Fibroblast of skin of left biceps (primary cell): Measurements from ENCODE around the gene CCDC183.
A peak's percentile ranks its signal among the peaks of the same experiment; 100 is the strongest.

Experiments used
- DNase-seq, 2 experiments: peaks; one replicate each; pipeline ENCODE4 v3.0.0-alpha.2; 2013; ENCODE audit warnings: low read depth in 2 of 2

CCDC183 gene

GRCh38 chr9:136849038-136849959 lies 53.2 kb downstream of the CCDC183 start, which contains the start of gene PHPT1:
PHPT1 (plus strand) TSS chr9:136849409; CDS start chr9:136849431, 22 bp downstream.
- peak; percentile 96 to 97 for DNase-seq

- no peak for DNase-seq
Observed at GRCh38 chr9:136849960-136850865, 54.1 kb downstream of the CCDC183 start.

GRCh38 chr9:136850866-136851775 lies 55.0 kb downstream of the CCDC183 start:
- DNase-seq: no peak

GRCh38 chr9:136851941-136852663 lies 56.0 kb downstream of the CCDC183 start, which contains the start of gene MAMDC4:
MAMDC4 (plus strand) TSS chr9:136852346; CDS start chr9:136852417, 71 bp downstream.
- DNase-seq: no peak

DNA sequence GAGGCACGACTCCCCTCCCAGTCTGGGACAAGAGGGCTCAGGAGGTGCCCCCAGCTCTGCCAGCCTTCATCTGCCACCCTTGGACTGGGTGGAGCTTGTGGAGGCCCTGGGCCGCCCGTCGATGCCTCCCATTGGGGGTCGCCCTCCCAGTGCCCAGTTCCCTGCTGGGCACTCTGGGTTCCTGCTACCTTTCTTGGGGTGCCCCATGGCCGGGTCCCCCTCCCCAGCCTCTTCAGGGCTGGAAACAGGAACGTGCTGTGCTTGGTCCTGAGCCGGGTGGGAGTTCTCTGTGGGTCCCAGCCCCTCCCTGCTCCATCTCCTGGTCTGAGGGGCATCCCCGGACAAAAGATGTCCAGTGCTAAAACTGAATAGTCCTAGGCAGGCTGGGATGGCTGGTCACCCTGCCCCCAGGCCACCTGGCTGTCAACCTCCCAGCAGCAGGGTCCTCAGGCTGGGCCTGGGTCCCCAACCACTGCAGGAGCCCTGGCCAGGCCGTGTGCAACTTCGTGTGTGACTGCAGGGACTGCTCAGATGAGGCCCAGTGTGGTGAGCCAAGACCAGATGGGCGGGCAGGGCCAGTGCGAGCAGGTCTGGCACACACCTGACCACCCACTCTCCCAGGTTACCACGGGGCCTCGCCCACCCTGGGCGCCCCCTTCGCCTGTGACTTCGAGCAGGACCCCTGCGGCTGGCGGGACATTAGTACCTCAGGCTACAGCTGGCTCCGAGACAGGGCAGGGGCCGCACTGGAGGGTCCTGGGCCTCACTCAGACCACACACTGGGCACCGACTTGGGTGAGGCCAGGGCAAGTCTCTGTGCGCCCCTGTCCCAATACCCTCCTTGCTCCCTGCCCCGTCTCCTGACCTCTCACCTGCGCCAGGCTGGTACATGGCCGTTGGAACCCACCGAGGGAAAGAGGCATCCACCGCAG lies 56.8 kb downstream of the CCDC183 start:
- no peak for DNase-seq

- DNase-seq: no peak
Observed at GRCh38 chr9:136853596-136854112, 57.5 kb downstream of the CCDC183 start.

- DNase-seq: no peak
Observed at GRCh38 chr9:136854113-136854841, 58.1 kb downstream of the CCDC183 start.

DNA sequence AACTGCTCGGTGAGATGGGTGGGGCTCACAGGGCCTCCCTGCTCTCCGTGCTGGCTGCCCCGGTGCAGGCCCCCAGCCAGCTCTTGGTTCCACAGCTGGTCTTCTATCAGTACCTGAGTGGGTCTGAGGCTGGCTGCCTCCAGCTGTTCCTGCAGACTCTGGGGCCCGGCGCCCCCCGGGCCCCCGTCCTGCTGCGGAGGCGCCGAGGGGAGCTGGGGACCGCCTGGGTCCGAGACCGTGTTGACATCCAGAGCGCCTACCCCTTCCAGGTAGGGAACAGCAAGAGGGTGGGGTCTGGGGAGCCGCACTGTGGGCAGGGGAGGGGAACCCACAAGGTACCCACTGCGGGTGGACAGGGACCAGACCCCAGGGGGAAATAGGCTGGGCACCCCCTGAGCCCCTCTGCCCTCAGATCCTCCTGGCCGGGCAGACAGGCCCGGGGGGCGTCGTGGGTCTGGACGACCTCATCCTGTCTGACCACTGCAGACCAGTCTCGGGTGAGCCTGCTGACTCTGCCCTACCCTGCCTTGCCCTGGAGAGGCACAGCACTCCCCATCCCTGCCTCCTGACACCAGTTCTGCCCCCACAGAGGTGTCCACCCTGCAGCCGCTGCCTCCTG lies 58.8 kb downstream of the CCDC183 start:
- no peak for DNase-seq

DNA sequence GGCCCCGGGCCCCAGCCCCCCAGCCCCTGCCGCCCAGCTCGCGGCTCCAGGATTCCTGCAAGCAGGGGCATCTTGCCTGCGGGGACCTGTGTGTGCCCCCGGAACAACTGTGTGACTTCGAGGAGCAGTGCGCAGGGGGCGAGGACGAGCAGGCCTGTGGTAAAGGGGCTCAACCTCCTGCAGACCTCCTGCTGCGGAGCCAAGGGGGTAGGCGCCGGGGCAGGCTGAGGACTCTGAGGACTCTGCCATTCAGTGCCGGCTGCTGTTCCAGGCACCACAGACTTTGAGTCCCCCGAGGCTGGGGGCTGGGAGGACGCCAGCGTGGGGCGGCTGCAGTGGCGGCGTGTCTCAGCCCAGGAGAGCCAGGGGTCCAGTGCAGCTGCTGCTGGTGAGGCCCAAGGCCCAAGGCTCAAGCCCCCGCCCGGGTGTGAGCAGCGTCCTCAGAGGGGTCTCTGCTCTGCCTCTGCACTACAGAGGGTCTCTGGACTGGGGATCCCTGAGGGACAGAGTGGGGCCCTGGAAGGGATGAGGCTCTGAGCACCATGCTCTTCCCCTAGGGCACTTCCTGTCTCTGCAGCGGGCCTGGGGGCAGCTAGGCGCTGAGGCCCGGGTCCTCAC lies 59.4 kb downstream of the CCDC183 start:
- DNase-seq: no peak

DNA sequence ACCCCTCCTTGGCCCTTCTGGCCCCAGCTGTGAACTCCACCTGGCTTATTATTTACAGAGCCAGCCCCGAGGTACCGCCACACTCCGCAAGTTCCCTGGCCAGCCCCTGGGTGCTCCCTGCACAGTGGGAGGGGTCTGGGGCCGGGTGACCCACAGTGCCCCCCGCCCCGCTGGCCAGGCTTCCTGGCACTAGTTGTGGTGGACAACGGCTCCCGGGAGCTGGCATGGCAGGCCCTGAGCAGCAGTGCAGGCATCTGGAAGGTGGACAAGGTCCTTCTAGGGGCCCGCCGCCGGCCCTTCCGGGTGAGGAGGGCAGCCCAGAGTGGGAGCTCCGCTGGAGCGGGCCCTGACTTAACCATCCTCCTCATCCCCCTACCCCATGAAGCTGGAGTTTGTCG lies 59.9 kb downstream of the CCDC183 start:
- no peak for DNase-seq

DNA sequence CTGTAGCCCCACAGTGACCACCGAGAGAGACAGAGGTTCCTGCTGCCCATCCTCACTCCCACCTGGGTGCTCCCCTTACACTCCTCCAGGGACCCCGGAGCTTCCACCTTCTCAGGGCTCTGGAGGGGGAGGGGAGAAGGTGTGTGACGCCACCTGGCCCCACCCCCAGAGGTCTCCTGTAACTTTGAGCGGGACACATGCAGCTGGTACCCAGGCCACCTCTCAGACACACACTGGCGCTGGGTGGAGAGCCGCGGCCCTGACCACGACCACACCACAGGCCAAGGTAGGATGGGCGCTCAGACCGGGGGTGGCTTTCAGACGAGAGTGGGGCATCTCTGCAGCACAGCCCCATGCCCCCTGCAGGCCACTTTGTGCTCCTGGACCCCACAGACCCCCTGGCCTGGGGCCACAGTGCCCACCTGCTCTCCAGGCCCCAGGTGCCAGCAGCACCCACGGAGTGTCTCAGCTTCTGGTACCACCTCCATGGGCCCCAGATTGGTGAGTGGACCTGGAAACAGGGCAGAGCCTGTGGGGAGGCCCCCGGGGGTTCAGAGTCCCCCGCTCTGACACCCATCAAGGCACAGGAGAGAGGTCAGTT lies 60.5 kb downstream of the CCDC183 start:
- DNase-seq: no peak

DNA sequence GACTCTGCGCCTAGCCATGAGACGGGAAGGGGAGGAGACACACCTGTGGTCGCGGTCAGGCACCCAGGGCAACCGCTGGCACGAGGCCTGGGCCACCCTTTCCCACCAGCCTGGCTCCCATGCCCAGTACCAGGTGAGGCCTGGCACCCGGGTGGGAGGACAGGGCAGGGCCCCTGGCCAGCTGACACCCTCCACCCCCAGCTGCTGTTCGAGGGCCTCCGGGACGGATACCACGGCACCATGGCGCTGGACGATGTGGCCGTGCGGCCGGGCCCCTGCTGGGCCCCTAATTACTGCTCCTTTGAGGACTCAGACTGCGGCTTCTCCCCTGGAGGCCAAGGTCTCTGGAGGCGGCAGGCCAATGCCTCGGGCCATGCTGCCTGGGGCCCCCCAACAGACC lies 61.0 kb downstream of the CCDC183 start:
- DNase-seq: no peak
